ENCODE measurements around the gene SEC14L2.

SEC14L2 gene

DNA sequence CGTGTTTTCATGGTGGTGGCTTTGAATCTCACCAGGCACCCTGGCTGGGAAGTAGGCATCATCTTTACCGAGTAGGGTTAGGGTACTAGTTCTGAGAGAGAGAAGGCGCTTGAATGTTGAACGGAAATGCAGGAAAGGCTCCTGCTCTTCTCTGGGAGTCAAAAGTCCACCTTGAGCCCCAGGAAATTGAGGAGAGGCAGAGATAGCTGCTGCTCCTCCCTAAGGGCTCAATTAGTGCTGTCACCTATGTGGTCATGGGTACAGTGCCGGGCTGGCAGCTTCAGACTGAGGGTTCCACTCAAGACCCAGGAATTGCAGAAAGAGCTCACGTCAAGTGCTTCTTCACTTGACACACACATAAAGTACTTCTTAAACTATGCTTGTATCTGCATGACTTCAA is 38.3 kb upstream of the SEC14L2 start:
- H3K4me3 ChIP-seq (ENCODE audit: insufficient read depth, low read depth, low read length, poor library complexity, severe bottlenecking): no peak overlapping the region
- H3K27me3 ChIP-seq (replicated peaks; ENCODE audit: control insufficient read depth, insufficient read depth, low read length, poor library complexity, severe bottlenecking): no peaks in the 10 kb centered on the region
- H3K36me3 ChIP-seq (ENCODE audit: control insufficient read depth, insufficient read depth, low read length): peaks cover 3% of the 10 kb centered on the region
- H3K27ac ChIP-seq (ENCODE audit: insufficient read depth, low read length, poor library complexity, severe bottlenecking): no peak overlapping the region
- DNase-seq: no peak
- H3K4me1 ChIP-seq (ENCODE audit: control insufficient read depth, insufficient read depth, low read length, poor library complexity, severe bottlenecking): peaks cover 18% of the 10 kb centered on the region
- no peaks in the 10 kb centered on the region for H3K9me3 ChIP-seq (ENCODE audit: control insufficient read depth, low read length)

GRCh38 chr22:30361916-30362650 is 34.7 kb upstream of the SEC14L2 start:
- Histone ChIP-seq H3K9me3 (ENCODE audit: control insufficient read depth, low read length) (no peaks in the 10 kb centered on the region), H3K27ac (ENCODE audit: insufficient read depth, low read length, poor library complexity, severe bottlenecking) (no peak overlapping the region)

GRCh38 chr22:30362651-30363281 is 34.1 kb upstream of the SEC14L2 start:
- Histone ChIP-seq H3K27ac (ENCODE audit: insufficient read depth, low read length, poor library complexity, severe bottlenecking) (no peak overlapping the region), H3K9me3 (ENCODE audit: control insufficient read depth, low read length) (no peaks in the 10 kb centered on the region), H3K4me1 (ENCODE audit: control insufficient read depth, insufficient read depth, low read length, poor library complexity, severe bottlenecking) (no peaks in the 10 kb centered on the region), H3K27me3 (replicated peaks; ENCODE audit: control insufficient read depth, insufficient read depth, low read length, poor library complexity, severe bottlenecking) (no peaks in the 10 kb centered on the region), H3K36me3 (ENCODE audit: control insufficient read depth, insufficient read depth, low read length) (no peaks in the 10 kb centered on the region), H3K4me3 (ENCODE audit: insufficient read depth, low read depth, low read length, poor library complexity, severe bottlenecking) (no peak overlapping the region)
- no peak for DNase-seq

More at GRCh38 chr22:30361916-30362650, 34.7 kb upstream of the SEC14L2 start:
- DNase-seq: no peak
- no peaks in the 10 kb centered on the region for H3K36me3 ChIP-seq (ENCODE audit: control insufficient read depth, insufficient read depth, low read length)
- H3K4me1 ChIP-seq (ENCODE audit: control insufficient read depth, insufficient read depth, low read length, poor library complexity, severe bottlenecking): no peaks in the 10 kb centered on the region
- H3K27me3 ChIP-seq (replicated peaks; ENCODE audit: control insufficient read depth, insufficient read depth, low read length, poor library complexity, severe bottlenecking): no peaks in the 10 kb centered on the region
- no peak overlapping the region for H3K4me3 ChIP-seq (ENCODE audit: insufficient read depth, low read depth, low read length, poor library complexity, severe bottlenecking)

- Histone ChIP-seq H3K4me1 (ENCODE audit: control insufficient read depth, insufficient read depth, low read length, poor library complexity, severe bottlenecking) (no peaks in the 10 kb centered on the region), H3K27ac (ENCODE audit: insufficient read depth, low read length, poor library complexity, severe bottlenecking) (no peak overlapping the region)
- DNase-seq: no peak
Observed at GRCh38 chr22:30365891-30366290, 30.9 kb upstream of the SEC14L2 start.

DNA sequence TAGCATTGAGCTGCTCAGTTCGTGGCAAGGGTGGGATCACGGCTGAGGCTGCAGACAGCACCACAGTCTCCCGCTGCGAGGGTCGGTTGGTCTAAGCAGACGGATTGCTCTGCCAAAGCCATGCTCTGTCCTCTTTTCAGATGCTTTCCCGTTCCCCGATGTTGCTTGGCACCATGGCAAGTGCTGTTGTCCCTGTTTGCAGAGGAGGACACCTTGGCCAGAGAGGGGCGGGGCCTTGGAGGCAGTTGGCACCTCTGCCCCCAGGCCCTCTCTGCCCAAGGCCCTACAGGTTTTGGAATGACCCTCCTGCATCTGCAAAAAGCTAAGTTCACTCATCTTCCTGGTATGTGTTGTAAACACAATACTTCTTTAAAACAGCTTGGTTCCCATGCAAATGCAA is 28.4 kb upstream of the SEC14L2 start:
- H3K4me3 ChIP-seq (ENCODE audit: insufficient read depth, low read depth, low read length, poor library complexity, severe bottlenecking): no peak overlapping the region
- no peaks in the 10 kb centered on the region for H3K27me3 ChIP-seq (replicated peaks; ENCODE audit: control insufficient read depth, insufficient read depth, low read length, poor library complexity, severe bottlenecking)
- H3K4me1 ChIP-seq (ENCODE audit: control insufficient read depth, insufficient read depth, low read length, poor library complexity, severe bottlenecking): no peaks in the 10 kb centered on the region

More at GRCh38 chr22:30365891-30366290, 30.9 kb upstream of the SEC14L2 start:
- no peak overlapping the region for H3K4me3 ChIP-seq (ENCODE audit: insufficient read depth, low read depth, low read length, poor library complexity, severe bottlenecking)
- H3K9me3 ChIP-seq (ENCODE audit: control insufficient read depth, low read length): no peaks in the 10 kb centered on the region
- H3K36me3 ChIP-seq (ENCODE audit: control insufficient read depth, insufficient read depth, low read length): no peaks in the 10 kb centered on the region
- H3K27me3 ChIP-seq (replicated peaks; ENCODE audit: control insufficient read depth, insufficient read depth, low read length, poor library complexity, severe bottlenecking): no peaks in the 10 kb centered on the region

GRCh38 chr22:30370641-30371230 is 26.1 kb upstream of the SEC14L2 start:
- H3K36me3 ChIP-seq (ENCODE audit: control insufficient read depth, insufficient read depth, low read length): no peaks in the 10 kb centered on the region
- DNase-seq: no peak

More for the DNA sequence above, 28.4 kb upstream of the SEC14L2 start:
- DNase-seq: no peak
- no peaks in the 10 kb centered on the region for H3K36me3 ChIP-seq (ENCODE audit: control insufficient read depth, insufficient read depth, low read length)
- no peaks in the 10 kb centered on the region for H3K9me3 ChIP-seq (ENCODE audit: control insufficient read depth, low read length)
- no peak overlapping the region for H3K27ac ChIP-seq (ENCODE audit: insufficient read depth, low read length, poor library complexity, severe bottlenecking)

DNA sequence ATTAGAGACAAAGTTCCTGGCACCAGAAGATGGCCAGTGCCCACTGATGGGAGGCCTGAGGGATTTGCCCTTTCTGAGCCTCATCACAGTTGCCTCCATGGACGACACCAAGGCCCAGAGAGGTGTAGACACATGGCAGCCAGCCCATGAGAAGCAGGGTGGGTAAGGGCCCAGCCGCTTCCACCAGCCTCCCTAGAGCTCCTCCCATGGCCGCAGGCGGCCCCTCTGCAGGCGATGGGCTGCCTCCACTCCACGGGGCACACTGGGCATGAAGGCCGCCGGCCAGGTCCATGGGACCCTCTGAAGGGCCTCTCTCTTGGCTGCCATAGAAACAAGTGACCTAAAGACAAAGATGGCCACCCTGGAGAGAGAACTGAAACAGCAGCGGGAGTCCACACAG is 25.5 kb upstream of the SEC14L2 start:
- H3K9me3 ChIP-seq (ENCODE audit: control insufficient read depth, low read length): no peaks in the 10 kb centered on the region
- no peaks in the 10 kb centered on the region for H3K4me1 ChIP-seq (ENCODE audit: control insufficient read depth, insufficient read depth, low read length, poor library complexity, severe bottlenecking)
- no peak overlapping the region for H3K27ac ChIP-seq (ENCODE audit: insufficient read depth, low read length, poor library complexity, severe bottlenecking)
- DNase-seq: no peak
- H3K4me3 ChIP-seq (ENCODE audit: insufficient read depth, low read depth, low read length, poor library complexity, severe bottlenecking): no peak overlapping the region
- H3K36me3 ChIP-seq (ENCODE audit: control insufficient read depth, insufficient read depth, low read length): no peaks in the 10 kb centered on the region
- H3K27me3 ChIP-seq (replicated peaks; ENCODE audit: control insufficient read depth, insufficient read depth, low read length, poor library complexity, severe bottlenecking): no peaks in the 10 kb centered on the region

More at GRCh38 chr22:30370641-30371230, 26.1 kb upstream of the SEC14L2 start:
- Histone ChIP-seq H3K4me3 (ENCODE audit: insufficient read depth, low read depth, low read length, poor library complexity, severe bottlenecking) (no peak overlapping the region), H3K27me3 (replicated peaks; ENCODE audit: control insufficient read depth, insufficient read depth, low read length, poor library complexity, severe bottlenecking) (no peaks in the 10 kb centered on the region), H3K27ac (ENCODE audit: insufficient read depth, low read length, poor library complexity, severe bottlenecking) (no peak overlapping the region), H3K4me1 (ENCODE audit: control insufficient read depth, insufficient read depth, low read length, poor library complexity, severe bottlenecking) (no peaks in the 10 kb centered on the region), H3K9me3 (ENCODE audit: control insufficient read depth, low read length) (no peaks in the 10 kb centered on the region)

GRCh38 chr22:30371981-30372380 is 24.8 kb upstream of the SEC14L2 start:
- no peak overlapping the region for H3K27ac ChIP-seq (ENCODE audit: insufficient read depth, low read length, poor library complexity, severe bottlenecking)
- DNase-seq: no peak
- no peak overlapping the region for H3K4me3 ChIP-seq (ENCODE audit: insufficient read depth, low read depth, low read length, poor library complexity, severe bottlenecking)
- no peaks in the 10 kb centered on the region for H3K4me1 ChIP-seq (ENCODE audit: control insufficient read depth, insufficient read depth, low read length, poor library complexity, severe bottlenecking)
- no peaks in the 10 kb centered on the region for H3K36me3 ChIP-seq (ENCODE audit: control insufficient read depth, insufficient read depth, low read length)
- no peaks in the 10 kb centered on the region for H3K9me3 ChIP-seq (ENCODE audit: control insufficient read depth, low read length)
- H3K27me3 ChIP-seq (replicated peaks; ENCODE audit: control insufficient read depth, insufficient read depth, low read length, poor library complexity, severe bottlenecking): no peaks in the 10 kb centered on the region

GRCh38 chr22:30372915-30373314 is 23.9 kb upstream of the SEC14L2 start:
- Histone ChIP-seq H3K9me3 (ENCODE audit: control insufficient read depth, low read length) (no peaks in the 10 kb centered on the region), H3K4me1 (ENCODE audit: control insufficient read depth, insufficient read depth, low read length, poor library complexity, severe bottlenecking) (no peaks in the 10 kb centered on the region), H3K27ac (ENCODE audit: insufficient read depth, low read length, poor library complexity, severe bottlenecking) (no peak overlapping the region), H3K4me3 (ENCODE audit: insufficient read depth, low read depth, low read length, poor library complexity, severe bottlenecking) (no peak overlapping the region), H3K27me3 (replicated peaks; ENCODE audit: control insufficient read depth, insufficient read depth, low read length, poor library complexity, severe bottlenecking) (no peaks in the 10 kb centered on the region), H3K36me3 (ENCODE audit: control insufficient read depth, insufficient read depth, low read length) (no peaks in the 10 kb centered on the region)
- DNase-seq: no peak

All from effector memory CD4-positive, alpha-beta T cell (primary cell).